ENCODE results near the gene RASA3.
"Not testable (repeated sequence)": the region's sequence is repeated elsewhere in the genome, so short reads cannot be mapped to it uniquely, and the experiment has no call there.

Gene RASA3

GRCh38 chr13:114116734-114117133, 15.7 kb downstream of the RASA3 start:
- Histone ChIP-seq H2AFZ (ENCODE audit: low read depth, low read length) (no peak overlapping the region), H3K4me2 (ENCODE audit: low read length) (no peak overlapping the region), H3K27me3 (ENCODE audit: low read depth, low read length) (no peaks in the 10 kb centered on the region), H3K36me3 (replicated peaks; ENCODE audit: low read depth, low read length) (no peaks in the 10 kb centered on the region), H3K79me2 (ENCODE audit: low read length) (no peaks in the 10 kb centered on the region), H3K4me3 (ENCODE audit: low read length) (no peak overlapping the region), H4K20me1 (ENCODE audit: insufficient read depth, low read length) (no peaks in the 10 kb centered on the region), H3K4me1 (ENCODE audit: low read length) (peaks cover 7% of the 10 kb centered on the region), H3K9ac (ENCODE audit: low read length) (no peak overlapping the region), H3K27ac (ENCODE audit: low read length) (no peak overlapping the region), H3K9me3 (ENCODE audit: insufficient read depth, low read length) (no peaks in the 10 kb centered on the region)
- TF ChIP-seq EZH2phosphoT487 (IDR thresholded peaks at IDR 0.05; ENCODE audit: low read depth): no peak
- TF ChIP-seq CTCF (IDR thresholded peaks at IDR 0.05; ENCODE audit: low read depth, low read length): no peak

GRCh38 chr13:114115796-114116195, 16.6 kb downstream of the RASA3 start:
- Histone ChIP-seq H3K4me3 (ENCODE audit: low read length) (no peak overlapping the region), H4K20me1 (ENCODE audit: insufficient read depth, low read length) (no peaks in the 10 kb centered on the region), H3K9ac (ENCODE audit: low read length) (no peak overlapping the region), H3K36me3 (replicated peaks; ENCODE audit: low read depth, low read length) (no peaks in the 10 kb centered on the region), H3K27ac (ENCODE audit: low read length) (no peak overlapping the region), H3K4me1 (ENCODE audit: low read length) (peaks cover 7% of the 10 kb centered on the region), H3K27me3 (ENCODE audit: low read depth, low read length) (no peaks in the 10 kb centered on the region), H3K4me2 (ENCODE audit: low read length) (no peak overlapping the region), H3K79me2 (ENCODE audit: low read length) (no peaks in the 10 kb centered on the region), H3K9me3 (ENCODE audit: insufficient read depth, low read length) (no peaks in the 10 kb centered on the region), H2AFZ (ENCODE audit: low read depth, low read length) (no peak overlapping the region)
- TF ChIP-seq EZH2phosphoT487 (IDR thresholded peaks at IDR 0.05; ENCODE audit: low read depth) (no peak), CTCF (IDR thresholded peaks at IDR 0.05; ENCODE audit: low read depth, low read length) (no peak)

- no peaks in the 10 kb centered on the region for H3K36me3 ChIP-seq (replicated peaks; ENCODE audit: low read depth, low read length)
- H4K20me1 ChIP-seq (ENCODE audit: insufficient read depth, low read length): no peaks in the 10 kb centered on the region
- no peaks in the 10 kb centered on the region for H3K27me3 ChIP-seq (ENCODE audit: low read depth, low read length)
- H3K4me3 ChIP-seq (ENCODE audit: low read length): no peak overlapping the region
- H3K4me2 ChIP-seq (ENCODE audit: low read length): no peak overlapping the region
- no peak overlapping the region for H2AFZ ChIP-seq (ENCODE audit: low read depth, low read length)
- no peak overlapping the region for H3K9ac ChIP-seq (ENCODE audit: low read length)
- H3K4me1 ChIP-seq (ENCODE audit: low read length): peaks cover 7% of the 10 kb centered on the region
- no peaks in the 10 kb centered on the region for H3K9me3 ChIP-seq (ENCODE audit: insufficient read depth, low read length)
- no peak overlapping the region for H3K27ac ChIP-seq (ENCODE audit: low read length)
- TF ChIP-seq EZH2phosphoT487 (IDR thresholded peaks at IDR 0.05; ENCODE audit: low read depth) (no peak), CTCF (IDR thresholded peaks at IDR 0.05; ENCODE audit: low read depth, low read length) (no peak)
- no peaks in the 10 kb centered on the region for H3K79me2 ChIP-seq (ENCODE audit: low read length)
These were observed 17.2 kb downstream of the RASA3 start for GRCh38 chr13:114115191-114115671.

GRCh38 chr13:114114666-114115065, 17.8 kb downstream of the RASA3 start:
- H2AFZ ChIP-seq (ENCODE audit: low read depth, low read length); H3K79me2 ChIP-seq (ENCODE audit: low read length); H3K36me3 ChIP-seq (replicated peaks; ENCODE audit: low read depth, low read length); H3K4me3 ChIP-seq (ENCODE audit: low read length); H3K27me3 ChIP-seq (ENCODE audit: low read depth, low read length); H3K9ac ChIP-seq (ENCODE audit: low read length); H4K20me1 ChIP-seq (ENCODE audit: insufficient read depth, low read length); H3K4me2 ChIP-seq (ENCODE audit: low read length); H3K27ac ChIP-seq (ENCODE audit: low read length); H3K4me1 ChIP-seq (ENCODE audit: low read length); H3K9me3 ChIP-seq (ENCODE audit: insufficient read depth, low read length): not testable (repeated sequence)

Measured in OCI-LY3 (cell line).